Lung microvascular endothelial cell (primary cell): ENCODE data around the gene ARTN. TPM values are rescaled to one million over a fixed set of nuclear protein-coding genes. Genes with fewer than 3 reads are reported as not detected.

Experiments
- DNase-seq, 2 donors: peaks; one replicate each; pipeline versions ENCODE4 v3.0.0 to v3.0.0-alpha.2; 2010; ENCODE audit warnings: low read depth in 2 of 2
- total RNA-seq: library from RNA; depleted of rRNA; stranded (reverse); fragments of >200 nt; gene quantifications from 2 replicates; pipeline ENCODE4 v1.2.1, GENCODE V29; 2014

The ARTN gene
- total RNA-seq = not detected in 2 replicates

GRCh38 chr1:43933386-43934100 is at the start of gene ARTN:
TSS of gene ARTN (plus strand) at chr1:43933801. CDS start at chr1:43935657, 1,856 bp downstream.
- no peak for DNase-seq

DNA sequence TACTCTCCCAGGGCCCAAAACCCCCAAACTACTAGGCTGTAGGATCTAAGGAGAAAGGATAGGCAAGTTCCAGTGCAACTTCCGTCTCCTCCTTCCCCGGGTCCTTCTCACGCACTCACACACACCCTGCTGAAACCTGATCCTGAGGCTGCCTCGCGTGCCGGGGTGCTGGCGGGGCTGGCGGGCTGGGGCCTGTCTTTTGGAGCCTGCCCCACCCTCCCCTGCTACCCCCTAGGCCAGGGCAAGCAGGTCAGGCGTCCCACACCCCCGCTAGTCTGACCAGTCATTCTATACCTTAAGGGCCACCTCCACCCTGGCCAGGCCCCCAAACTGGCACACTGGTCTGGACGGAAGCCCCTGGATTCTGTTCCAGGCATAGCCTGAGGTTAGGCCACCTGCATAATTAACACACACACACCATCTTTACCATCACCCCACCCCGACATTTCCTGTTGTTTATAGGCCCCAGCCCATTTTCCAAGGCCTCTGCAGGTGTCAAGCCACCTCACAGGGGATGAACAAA is 48.3 kb upstream of the ARTN start:
- no peak for DNase-seq

DNA sequence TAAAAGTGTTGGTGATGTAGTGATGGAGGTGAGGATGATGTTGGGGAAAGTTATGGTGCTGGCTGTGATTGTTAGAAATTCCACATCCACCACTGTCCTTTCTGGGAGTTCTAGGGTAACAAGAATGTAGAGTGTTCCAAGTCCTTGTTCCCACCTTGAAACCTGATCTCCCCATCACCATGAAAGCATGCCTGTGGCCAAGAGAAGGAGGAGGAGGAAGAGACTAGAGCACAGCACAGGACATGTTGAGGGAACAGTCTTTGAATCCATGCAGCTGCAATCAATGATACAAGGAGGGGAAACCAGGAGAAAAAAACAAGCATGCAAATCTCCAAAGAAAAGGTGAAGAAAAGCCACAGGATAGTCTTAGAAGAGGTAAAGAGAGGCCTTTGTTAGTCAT is 45.9 kb upstream of the ARTN start:
- no peak for DNase-seq

DNA sequence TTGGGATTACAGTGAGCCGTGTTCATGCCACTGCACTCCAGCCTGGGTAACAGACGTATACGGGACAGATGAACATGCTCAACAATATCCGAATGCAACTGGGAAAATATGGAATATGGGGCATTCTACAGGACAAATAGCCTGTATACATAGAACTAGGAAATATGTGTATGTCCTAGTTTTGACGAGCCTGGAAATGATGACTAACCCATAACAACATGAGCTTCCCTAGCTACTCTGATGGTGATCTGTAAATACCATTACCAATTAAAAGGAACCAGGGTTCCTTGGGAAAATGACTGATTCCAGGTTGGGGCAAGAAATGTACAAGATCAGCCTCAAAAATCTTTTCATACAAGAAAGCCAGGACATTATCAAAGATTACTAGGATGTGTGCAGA is 42.8 kb upstream of the ARTN start:
- DNase-seq = peak; percentile 46 to 70

DNA sequence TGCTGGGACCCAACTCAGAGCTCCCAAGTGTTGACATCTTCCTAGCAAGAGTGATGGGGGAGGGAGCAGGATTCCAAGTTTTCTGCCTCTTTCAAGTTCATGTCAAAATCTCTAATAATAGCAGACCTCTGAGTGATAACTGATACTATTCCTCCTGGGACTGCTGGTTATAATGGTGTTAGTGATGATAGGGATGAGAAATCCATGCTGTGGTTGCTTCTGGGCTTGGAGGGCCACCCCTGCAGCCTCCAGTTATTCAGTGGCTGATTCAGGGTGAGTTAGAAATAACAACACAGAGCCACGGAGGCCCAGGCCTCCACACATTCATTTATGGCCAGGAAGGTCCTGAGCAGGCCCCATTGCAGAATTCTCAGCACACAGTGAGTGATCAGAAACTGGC is 40.6 kb upstream of the ARTN start:
- DNase-seq = no peak

- DNase-seq = no peak
Measured at GRCh38 chr1:43898981-43899380, 34.6 kb upstream of the ARTN start.

DNA sequence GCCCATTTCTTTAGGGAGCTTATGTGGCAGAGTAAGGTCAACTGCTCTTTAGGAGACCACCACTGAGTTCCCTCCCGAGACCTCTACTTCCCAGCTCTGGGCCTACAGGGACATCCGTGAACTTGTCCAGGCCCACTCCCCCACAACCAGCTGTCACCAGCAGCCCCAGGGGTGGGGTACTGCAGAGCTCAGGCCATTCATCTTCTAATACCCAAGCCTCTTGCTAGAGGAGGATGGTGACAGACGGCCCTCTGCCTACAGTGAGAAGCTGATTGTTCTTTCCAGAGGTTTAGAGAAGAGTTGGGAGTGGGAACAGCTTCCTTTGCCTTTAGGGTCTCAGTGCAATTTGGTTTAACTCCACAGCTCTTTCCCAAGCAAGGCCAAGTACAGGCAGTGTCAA is 33.2 kb upstream of the ARTN start:
- no peak for DNase-seq

DNA sequence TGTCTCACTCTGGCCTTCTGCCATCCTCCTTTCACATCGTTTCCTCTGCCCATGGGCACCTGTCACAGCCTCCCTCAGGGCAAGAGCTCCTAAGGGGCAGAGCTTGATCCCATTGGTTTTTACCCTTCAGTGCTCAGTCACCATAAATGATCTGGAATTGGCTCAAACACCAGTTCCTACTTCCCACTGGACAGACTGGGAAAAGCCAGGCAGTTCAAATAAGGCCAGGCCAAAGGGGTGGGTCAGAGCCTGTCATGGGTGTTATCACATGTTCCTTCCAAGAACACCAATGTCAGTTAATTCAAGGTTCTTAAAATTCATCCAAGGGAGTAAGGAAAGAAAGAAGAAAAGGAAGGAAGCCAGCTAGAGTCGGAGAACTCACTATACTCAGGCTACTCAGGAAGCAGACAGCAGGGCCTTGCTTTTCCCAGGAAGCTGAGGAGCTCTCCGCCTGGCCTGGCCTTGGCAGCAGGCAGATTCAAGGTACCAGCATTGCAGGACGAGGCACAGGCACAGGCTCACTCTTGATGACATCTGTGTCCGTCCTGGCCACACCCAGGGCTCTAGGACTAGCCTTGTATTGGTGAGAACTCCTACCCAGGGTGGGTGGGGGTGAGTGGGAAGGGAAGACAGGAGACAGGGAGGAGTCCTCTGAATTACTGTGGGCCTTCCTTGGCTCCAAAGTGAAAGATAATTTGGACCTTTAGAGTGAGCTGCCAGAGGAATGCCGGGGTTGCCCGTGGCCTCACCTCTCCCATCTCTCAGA is 32.2 kb upstream of the ARTN start:
- peak in 1 of 2 donors; percentile 17 for DNase-seq

- DNase-seq = peak in 1 of 2 donors; percentile 16
Measured at GRCh38 chr1:43902058-43902831, 31.4 kb upstream of the ARTN start.

- DNase-seq = no peak
Measured at GRCh38 chr1:43904660-43905551, 28.7 kb upstream of the ARTN start.

DNA sequence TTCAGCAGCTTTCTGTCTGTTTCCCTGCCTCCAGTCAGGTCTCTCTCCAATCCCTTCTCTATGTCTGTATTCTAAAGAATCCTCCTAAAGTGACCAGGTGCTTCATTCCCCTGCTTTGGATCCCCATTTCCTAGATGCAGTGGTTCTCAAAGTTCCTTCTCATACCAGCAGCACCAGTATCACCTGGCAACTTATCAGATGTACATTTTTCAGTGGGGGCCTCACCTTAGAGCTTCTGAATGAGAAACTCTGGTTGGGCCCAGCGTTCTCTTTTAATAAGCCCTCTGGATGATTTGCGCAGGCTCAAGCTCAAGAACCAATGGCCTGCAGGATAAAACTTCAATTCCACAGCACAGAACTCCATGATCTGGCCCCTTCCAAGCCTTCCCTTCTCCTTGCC is 25.4 kb upstream of the ARTN start:
- no peak for DNase-seq

- no peak for DNase-seq
Measured at GRCh38 chr1:43908858-43909257, 24.7 kb upstream of the ARTN start.

- DNase-seq = no peak
Measured at GRCh38 chr1:43910343-43910742, 23.3 kb upstream of the ARTN start.

GRCh38 chr1:43912607-43913006 is 21.0 kb upstream of the ARTN start:
- DNase-seq = no peak

- DNase-seq = no peak
Measured at GRCh38 chr1:43913051-43913501, 20.5 kb upstream of the ARTN start.

GRCh38 chr1:43913666-43914360 is 19.8 kb upstream of the ARTN start:
- no peak for DNase-seq

- no peak for DNase-seq
Measured at GRCh38 chr1:43914576-43915525, 18.8 kb upstream of the ARTN start.

GRCh38 chr1:43919906-43920305 is 13.7 kb upstream of the ARTN start:
- DNase-seq = no peak

DNA sequence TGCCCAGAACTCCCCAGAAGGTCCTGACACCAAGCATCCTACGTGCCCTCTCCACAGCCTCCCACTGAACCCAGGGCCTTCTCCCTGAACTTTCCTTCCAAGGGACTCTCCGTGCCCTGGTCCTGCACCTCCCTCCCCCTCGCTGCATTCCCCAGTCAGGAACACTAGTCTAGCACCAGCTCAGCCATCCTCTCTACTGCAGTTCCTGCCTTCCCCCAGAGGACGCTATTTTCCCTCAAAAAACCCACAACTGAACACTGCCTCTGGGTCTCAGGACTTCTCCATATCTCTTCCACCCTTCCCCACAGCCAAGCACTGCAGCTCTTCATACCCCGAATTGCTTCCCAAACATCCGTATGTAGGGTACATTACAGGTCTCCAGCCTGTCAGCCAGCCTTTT is 12.6 kb upstream of the ARTN start:
- no peak for DNase-seq
